ENCODE measurements around the gene MORN3. TPM values are rescaled to one million over a fixed set of nuclear protein-coding genes. Genes with fewer than 3 reads are reported as not detected.

MORN3 gene
- total and polyA plus RNA-seq, 4 experiments from 2014 or later = 6.3 to 17.3 (median 10.4) TPM

Other genes starting within 250 kb of the MORN3 start
- 100 to 1,000 TPM in 1 of 2 experiments, 10 to 100 TPM in 1; 98.7 to 101 TPM for gene KDM2B, start 88.6 kb downstream of the MORN3 start, total RNA-seq
- gene KDM2B, start 88.6 kb downstream of the MORN3 start, polyA plus RNA-seq = 10 to 100 TPM in 1 of 2 donors, 1 to 10 TPM in 1; 7.7 to 20.6 TPM
- gene ORAI1, start 43.1 kb downstream of the MORN3 start, total RNA-seq = 10 to 100 TPM; 48.8 to 51.7 TPM
- 100 to 1,000 TPM; 186 to 235 TPM for gene ORAI1, start 43.1 kb downstream of the MORN3 start, polyA plus RNA-seq
- gene TMEM120B, start 43.1 kb upstream of the MORN3 start, total RNA-seq = 10 to 100 TPM; 11.3 to 12.8 TPM
- 1 to 10 TPM; 3.3 to 3.5 TPM for gene TMEM120B, start 43.1 kb upstream of the MORN3 start, polyA plus RNA-seq
- 100 to 1,000 TPM; 137 to 138 TPM for gene RHOF, start 124.0 kb upstream of the MORN3 start, total RNA-seq
- 100 to 1,000 TPM in 1 of 2 donors, 10 to 100 TPM in 1; 72.6 to 106 TPM for gene RHOF, start 124.0 kb upstream of the MORN3 start, polyA plus RNA-seq
- gene SETD1B, start 134.4 kb upstream of the MORN3 start, total RNA-seq = 10 to 100 TPM; 67.1 to 69.3 TPM
- 1 to 10 TPM in 1 of 2 donors, under 1 TPM in 1; 0.13 to 3.3 TPM for gene SETD1B, start 134.4 kb upstream of the MORN3 start, polyA plus RNA-seq
- gene HPD, start 189.2 kb upstream of the MORN3 start, total RNA-seq = not detected
- not detected for gene HPD, start 189.2 kb upstream of the MORN3 start, polyA plus RNA-seq
- 10 to 100 TPM; 41.4 to 42.7 TPM for gene PSMD9, start 219.1 kb upstream of the MORN3 start, total RNA-seq
- 100 to 1,000 TPM in 1 of 2 donors, 10 to 100 TPM in 1; 93.2 to 111 TPM for gene PSMD9, start 219.1 kb upstream of the MORN3 start, polyA plus RNA-seq
- under 1 TPM; 0.23 to 0.44 TPM for gene CFAP251, start 248.9 kb upstream of the MORN3 start, total RNA-seq
- under 1 TPM in 1 of 2 donors, not detected in 1; 0.21 TPM for gene CFAP251, start 248.9 kb upstream of the MORN3 start, polyA plus RNA-seq

Measured in CD4-positive, alpha-beta memory T cell (primary cell).